Daoy (cell line): ENCODE results near the gene SLC35A1. TPM values are rescaled to one million over a fixed set of nuclear protein-coding genes. Genes with fewer than 3 reads are reported as not detected.

ENCODE experiments used
- DNase-seq: peaks from one replicate; pipeline ENCODE4 v3.0.0-alpha.2; 2015; ENCODE audit warnings: low read depth
- total RNA-seq: library from RNA; depleted of rRNA; stranded (reverse); fragments of >200 nt; shearing (Covaris generic); gene quantifications from 2 replicates; pipeline ENCODE4 v1.2.3, GENCODE V29; 2014; rRNA removed

SLC35A1 gene
- total RNA-seq, 1 experiment from 2014 or later: 14.1 TPM

GRCh38 chr6:87529221-87529620, 56.4 kb downstream of the SLC35A1 start:
- DNase-seq: no peak

GRCh38 chr6:87534377-87535047, 61.7 kb downstream of the SLC35A1 start:
- DNase-seq: no peak

GRCh38 chr6:87538510-87539260, 65.9 kb downstream of the SLC35A1 start:
- no peak for DNase-seq

GRCh38 chr6:87539554-87539953, 66.8 kb downstream of the SLC35A1 start:
- no peak for DNase-seq

GRCh38 chr6:87540539-87540938, 67.8 kb downstream of the SLC35A1 start:
- DNase-seq: no peak

- DNase-seq: no peak
Observed at GRCh38 chr6:87541041-87541440, 68.3 kb downstream of the SLC35A1 start.

GRCh38 chr6:87541744-87542143, 69.0 kb downstream of the SLC35A1 start:
- DNase-seq: no peak

GRCh38 chr6:87543696-87544473, 71.1 kb downstream of the SLC35A1 start:
- no peak for DNase-seq

- DNase-seq: no peak
Observed at GRCh38 chr6:87544474-87544735, 71.6 kb downstream of the SLC35A1 start.

GRCh38 chr6:87551799-87552198, 79.0 kb downstream of the SLC35A1 start:
- no peak for DNase-seq

GRCh38 chr6:87553159-87553765, 80.5 kb downstream of the SLC35A1 start:
- DNase-seq: no peak

GRCh38 chr6:87555506-87555905, 82.7 kb downstream of the SLC35A1 start:
- no peak for DNase-seq

GRCh38 chr6:87558446-87558845, 85.7 kb downstream of the SLC35A1 start:
- no peak for DNase-seq

- no peak for DNase-seq
Observed at GRCh38 chr6:87561017-87561416, 88.2 kb downstream of the SLC35A1 start.

Other genes with a start within 250 kb of the SLC35A1 start
- gene SMIM8, start 150.4 kb upstream of the SLC35A1 start, total RNA-seq: 2.8 and 3.4 TPM in 2 replicates
- not detected in 2 replicates for gene GJB7, start 143.7 kb upstream of the SLC35A1 start, total RNA-seq
- 0.15 and 0.63 TPM in 2 replicates for gene C6orf163, start 128.2 kb upstream of the SLC35A1 start, total RNA-seq
- 1.2 TPM in 1 of 2 replicates, not detected in the other for gene CFAP206, start 65.0 kb upstream of the SLC35A1 start, total RNA-seq
- 38.9 and 39.6 TPM in 2 replicates for gene RARS2, start 117.0 kb downstream of the SLC35A1 start, total RNA-seq
- 39.1 and 44.2 TPM in 2 replicates for gene ORC3, start 117.2 kb downstream of the SLC35A1 start, total RNA-seq
- 14.6 and 15.6 TPM in 2 replicates for gene AKIRIN2, start 229.3 kb downstream of the SLC35A1 start, total RNA-seq